GM19099 (cell line): ENCODE results near the gene SLC35G6.
"Not testable (repeated sequence)": the region's sequence is repeated elsewhere in the genome, so short reads cannot be mapped to it uniquely, and the experiment has no call there.

ENCODE experiments used
- POLR2A ChIP-seq: IDR thresholded peaks from 3 replicates; pipeline ENCODE4 v1.6.1; 2011; ENCODE audit warnings: low read depth; ENCODE audit not compliant: insufficient read length; ENCODE audit errors: extremely low read depth

SLC35G6 gene

GRCh38 chr17:7481275-7481674 is at the start of gene SLC35G6:
SLC35G6 (plus strand) TSS chr17:7481446; CDS start chr17:7481517, 71 bp downstream.
- TF ChIP-seq POLR2A: not testable (repeated sequence)

- TF ChIP-seq POLR2A: no peak
Measured at GRCh38 chr17:7432296-7432695, 49.0 kb upstream of the SLC35G6 start.

- TF ChIP-seq POLR2A: no peak
Measured at GRCh38 chr17:7435676-7436555, 45.3 kb upstream of the SLC35G6 start.

GRCh38 chr17:7436556-7437368 is 44.5 kb upstream of the SLC35G6 start:
- no peak for TF ChIP-seq POLR2A

GRCh38 chr17:7437369-7437863 is 43.8 kb upstream of the SLC35G6 start:
- TF ChIP-seq POLR2A: no peak

GRCh38 chr17:7437950-7438614 is 43.2 kb upstream of the SLC35G6 start:
- no peak for TF ChIP-seq POLR2A

- no peak for TF ChIP-seq POLR2A
Measured at GRCh38 chr17:7438656-7439460, 42.4 kb upstream of the SLC35G6 start.

- no peak for TF ChIP-seq POLR2A
Measured at GRCh38 chr17:7439462-7440112, 41.7 kb upstream of the SLC35G6 start, which contains the start of gene FGF11. FGF11 (plus strand) TSS chr17:7439512; CDS start chr17:7439621, 109 bp downstream.

GRCh38 chr17:7440113-7440833 is 41.0 kb upstream of the SLC35G6 start:
- TF ChIP-seq POLR2A: no peak

- TF ChIP-seq POLR2A: peak; percentile 22
Measured at GRCh38 chr17:7440834-7441195, 40.4 kb upstream of the SLC35G6 start.

GRCh38 chr17:7441266-7441665 is 40.0 kb upstream of the SLC35G6 start:
- no peak for TF ChIP-seq POLR2A

GRCh38 chr17:7442142-7442541 is 39.1 kb upstream of the SLC35G6 start:
- TF ChIP-seq POLR2A: no peak

- no peak for TF ChIP-seq POLR2A
Measured at GRCh38 chr17:7443499-7444485, 37.5 kb upstream of the SLC35G6 start.
